Vagina (tissue), 2 donors: ENCODE measurements around the gene CHST9.

ENCODE experiments used
- CTCF ChIP-seq, 3 experiments: fragments of 450-650 bp in 2 of 3; fragments of 200-600 bp in 1 of 3; sonication (generic) in 1 of 3; IDR thresholded peaks; one replicate each; pipeline ENCODE4 v1.5.1; 2017 to 2019; ENCODE audit warnings: antibody characterized with exemption in 3 of 3, mild to moderate bottlenecking in 2 of 3, moderate library complexity in 2 of 3
- POLR2A ChIP-seq, 2 donors: fragments of 450-650 bp; IDR thresholded peaks; one replicate each; pipeline ENCODE4 v1.6.1; 2017; ENCODE audit warnings: antibody characterized with exemption in 2 of 2, mild to moderate bottlenecking in 2 of 2, moderate library complexity in 2 of 2
- POLR2AphosphoS5 ChIP-seq, 2 donors: sonication (generic); formaldehyde crosslinking; IDR thresholded peaks; one replicate each; pipeline ENCODE4 v1.9.0; 2017; ENCODE audit warnings: antibody characterized with exemption in 2 of 2, mild to moderate bottlenecking in 2 of 2, low read depth in 1 of 2; ENCODE audit not compliant: insufficient read depth in 1 of 2

GRCh38 chr18:27188309-27188708 lies 3.2 kb upstream of the CHST9 start:
- no peak for TF ChIP-seq CTCF (IDR thresholded peaks at IDR 0.05)
- TF ChIP-seq POLR2A (IDR thresholded peaks at IDR 0.05) = no peak
- TF ChIP-seq POLR2AphosphoS5 (IDR thresholded peaks at IDR 0.05; ENCODE audit: insufficient read depth in 1 of 2, low read depth in 1 of 2) = no peak
